GM12872 (cell line): Measurements from ENCODE around the gene APBA2.

Experiments used
- CTCF ChIP-seq: IDR thresholded peaks from 3 replicates; pipeline ENCODE4 v1.5.1; 2011; ENCODE audit warnings: low read depth, mild to moderate bottlenecking, low read length, moderate library complexity; ENCODE audit not compliant: insufficient read depth

APBA2 gene

GRCh38 chr15:29150515-29151483 is 265.0 kb downstream of the APBA2 start:
- no peak for TF ChIP-seq CTCF

- TF ChIP-seq CTCF: no peak
Measured at GRCh38 chr15:29151484-29151857, 265.7 kb downstream of the APBA2 start.

DNA sequence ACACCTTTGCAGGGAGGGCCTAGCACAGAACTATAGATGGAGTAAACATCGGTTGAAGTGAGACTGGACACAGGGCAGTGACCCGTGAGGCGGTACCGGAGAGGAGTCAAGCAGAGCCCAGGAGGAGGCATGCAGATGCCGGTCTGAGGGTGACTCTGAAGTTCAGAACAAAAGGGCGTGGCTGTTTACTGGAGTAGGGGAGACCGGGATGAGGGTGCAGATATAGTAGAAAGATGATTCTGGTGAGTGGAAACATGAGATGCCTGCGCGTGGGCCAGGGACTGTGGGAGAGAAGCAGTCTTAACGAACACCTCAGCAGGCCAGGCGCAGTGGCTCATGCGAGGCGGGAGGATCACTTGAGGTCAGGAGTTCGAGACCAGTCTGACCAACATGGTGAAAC is 270.7 kb downstream of the APBA2 start:
- TF ChIP-seq CTCF: no peak

DNA sequence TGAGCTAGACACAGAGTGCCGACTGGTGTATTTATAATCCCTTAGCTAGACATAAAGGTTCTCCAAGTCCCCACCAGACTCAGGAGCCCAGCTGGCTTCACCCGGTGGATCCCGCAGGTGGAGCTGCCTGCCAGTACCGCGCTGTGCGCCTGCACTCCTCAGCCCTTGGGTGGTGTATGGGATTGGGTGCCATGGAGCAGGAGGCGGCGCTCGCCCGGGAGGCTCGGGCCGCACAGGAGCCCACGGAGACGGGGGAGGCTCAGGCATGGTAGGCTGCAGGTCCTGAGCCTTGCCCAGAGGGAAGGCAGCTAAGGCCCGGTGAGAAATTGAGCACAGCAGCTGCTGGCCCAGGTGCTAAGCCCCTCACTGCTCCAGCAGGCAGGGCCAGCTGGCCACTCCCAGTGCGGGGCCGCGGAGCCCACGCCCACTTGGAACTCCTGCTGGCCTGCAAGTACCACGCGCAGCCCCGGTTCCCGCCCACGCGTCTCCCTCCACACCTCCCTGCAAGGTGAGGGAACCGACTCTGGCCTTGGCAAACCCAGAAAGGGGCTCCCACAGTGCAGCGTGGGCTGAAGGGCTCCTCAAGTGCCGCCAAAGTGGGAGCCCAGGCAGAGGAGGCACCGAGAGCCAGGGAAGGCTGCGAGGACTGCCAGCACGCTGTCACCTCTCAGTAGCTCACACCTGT is 274.1 kb downstream of the APBA2 start:
- no peak for TF ChIP-seq CTCF

GRCh38 chr15:29162411-29162810 is 276.6 kb downstream of the APBA2 start:
- no peak for TF ChIP-seq CTCF
